Measurements from ENCODE around the gene ALAD.

The ALAD gene

GRCh38 chr9:113364951-113365350, 36.1 kb downstream of the ALAD start:
- Histone ChIP-seq H3K9me3 (no peaks in the 10 kb centered on the region), H3K27ac (no peak overlapping the region), H3K4me2 (no peak overlapping the region), H3K4me3 (no peak overlapping the region), H3K9ac (no peak overlapping the region), H3K36me3 (peaks cover 12% of the 10 kb centered on the region; the same call in 1 of the 2 replicates), H3K4me1 (no peaks in the 10 kb centered on the region), H3K27me3 (no peaks in the 10 kb centered on the region), H4K20me1 (no peaks in the 10 kb centered on the region)
- no peak for TF ChIP-seq Cebpa-rat (IDR thresholded peaks at IDR 0.05)

GRCh38 chr9:113363336-113363735, 37.7 kb downstream of the ALAD start:
- Histone ChIP-seq H3K4me2 (no peak overlapping the region), H3K27ac (no peak overlapping the region), H3K36me3 (peaks cover 11% of the 10 kb centered on the region; the same call in 1 of the 2 replicates), H3K9me3 (no peaks in the 10 kb centered on the region), H3K4me3 (no peak overlapping the region), H3K9ac (no peak overlapping the region), H4K20me1 (no peaks in the 10 kb centered on the region), H3K4me1 (no peaks in the 10 kb centered on the region), H3K27me3 (no peaks in the 10 kb centered on the region)
- no peak for TF ChIP-seq Cebpa-rat (IDR thresholded peaks at IDR 0.05)

- no peak overlapping the region for H3K27ac ChIP-seq
- H3K9me3 ChIP-seq, result no peaks in the 10 kb centered on the region
- no peak overlapping the region for H3K4me2 ChIP-seq
- no peaks in the 10 kb centered on the region for H3K4me1 ChIP-seq
- H3K4me3 ChIP-seq, result no peak overlapping the region
- H3K9ac ChIP-seq, result no peak overlapping the region
- H3K36me3 ChIP-seq, result peaks cover 13% of the 10 kb centered on the region; the same call in 1 of the 2 replicates
- no peak for TF ChIP-seq Cebpa-rat (IDR thresholded peaks at IDR 0.05)
- H3K27me3 ChIP-seq, result no peaks in the 10 kb centered on the region
- no peaks in the 10 kb centered on the region for H4K20me1 ChIP-seq
These were observed 39.6 kb downstream of the ALAD start for GRCh38 chr9:113361304-113362018.

- peaks cover 23% of the 10 kb centered on the region; the same call in 1 of the 2 replicates for H3K36me3 ChIP-seq
- no peak overlapping the region for H3K4me2 ChIP-seq
- no peak for TF ChIP-seq Cebpa-rat (IDR thresholded peaks at IDR 0.05)
- H3K9me3 ChIP-seq, result no peaks in the 10 kb centered on the region
- no peak overlapping the region for H3K9ac ChIP-seq
- H4K20me1 ChIP-seq, result no peaks in the 10 kb centered on the region
- H3K27me3 ChIP-seq, result no peaks in the 10 kb centered on the region
- no peak overlapping the region for H3K27ac ChIP-seq
- no peak overlapping the region for H3K4me3 ChIP-seq
- no peaks in the 10 kb centered on the region for H3K4me1 ChIP-seq
These were observed 40.7 kb downstream of the ALAD start for GRCh38 chr9:113360242-113360842.

GRCh38 chr9:113359385-113359784, 41.7 kb downstream of the ALAD start:
- Histone ChIP-seq H3K4me1 (no peaks in the 10 kb centered on the region), H3K9ac (no peak overlapping the region), H3K4me2 (no peak overlapping the region), H3K36me3 (peaks cover 27% of the 10 kb centered on the region; the same call in 1 of the 2 replicates), H4K20me1 (no peaks in the 10 kb centered on the region), H3K4me3 (no peak overlapping the region), H3K27me3 (no peaks in the 10 kb centered on the region), H3K27ac (no peak overlapping the region), H3K9me3 (no peaks in the 10 kb centered on the region)
- TF ChIP-seq Cebpa-rat (IDR thresholded peaks at IDR 0.05), result no peak

- no peaks in the 10 kb centered on the region for H4K20me1 ChIP-seq
- H3K9me3 ChIP-seq, result no peaks in the 10 kb centered on the region
- no peak for TF ChIP-seq Cebpa-rat (IDR thresholded peaks at IDR 0.05)
- H3K36me3 ChIP-seq, result peaks cover 27% of the 10 kb centered on the region; the same call in 1 of the 2 replicates
- H3K4me3 ChIP-seq, result no peak overlapping the region
- no peak overlapping the region for H3K9ac ChIP-seq
- H3K27ac ChIP-seq, result no peak overlapping the region
- peaks cover 6% of the 10 kb centered on the region for H3K4me1 ChIP-seq
- H3K27me3 ChIP-seq, result no peaks in the 10 kb centered on the region
- H3K4me2 ChIP-seq, result no peak overlapping the region
These were observed 44.3 kb downstream of the ALAD start for GRCh38 chr9:113356686-113357292.

GRCh38 chr9:113355040-113355596, 46.0 kb downstream of the ALAD start:
- Histone ChIP-seq H3K36me3 (peaks cover 21% of the 10 kb centered on the region; the same call in 1 of the 2 replicates), H3K9ac (no peak overlapping the region), H3K4me3 (no peak overlapping the region), H3K9me3 (no peaks in the 10 kb centered on the region), H4K20me1 (no peaks in the 10 kb centered on the region), H3K4me1 (peaks cover 23% of the 10 kb centered on the region), H3K4me2 (no peak overlapping the region), H3K27me3 (peaks cover 5% of the 10 kb centered on the region), H3K27ac (no peak overlapping the region)
- no peak for TF ChIP-seq Cebpa-rat (IDR thresholded peaks at IDR 0.05)

- H3K4me1 ChIP-seq, result peaks cover 28% of the 10 kb centered on the region
- no peak overlapping the region for H3K9ac ChIP-seq
- peaks cover 14% of the 10 kb centered on the region; the same call in 1 of the 2 replicates for H3K36me3 ChIP-seq
- H3K4me3 ChIP-seq, result no peak overlapping the region
- H3K9me3 ChIP-seq, result no peaks in the 10 kb centered on the region
- H4K20me1 ChIP-seq, result no peaks in the 10 kb centered on the region
- no peak overlapping the region for H3K27ac ChIP-seq
- H3K27me3 ChIP-seq, result peaks cover 20% of the 10 kb centered on the region
- no peak for TF ChIP-seq Cebpa-rat (IDR thresholded peaks at IDR 0.05)
- H3K4me2 ChIP-seq, result no peak overlapping the region
These were observed 48.7 kb downstream of the ALAD start for GRCh38 chr9:113352411-113352810.

GRCh38 chr9:113352006-113352405, 49.1 kb downstream of the ALAD start:
- peak overlapping the region; percentile 85 for H3K4me2 ChIP-seq
- no peaks in the 10 kb centered on the region for H3K9me3 ChIP-seq
- peaks cover 14% of the 10 kb centered on the region; the same call in 1 of the 2 replicates for H3K36me3 ChIP-seq
- no peak for TF ChIP-seq Cebpa-rat (IDR thresholded peaks at IDR 0.05)
- H3K27me3 ChIP-seq, result peaks cover 20% of the 10 kb centered on the region
- H3K27ac ChIP-seq, result peak overlapping the region; percentile 42; the same call in 1 of the 2 replicates
- no peaks in the 10 kb centered on the region for H4K20me1 ChIP-seq
- peaks cover 28% of the 10 kb centered on the region for H3K4me1 ChIP-seq
- no peak overlapping the region for H3K4me3 ChIP-seq
- H3K9ac ChIP-seq, result no peak overlapping the region
